Measurements from ENCODE around the gene XRRA1.

DNA sequence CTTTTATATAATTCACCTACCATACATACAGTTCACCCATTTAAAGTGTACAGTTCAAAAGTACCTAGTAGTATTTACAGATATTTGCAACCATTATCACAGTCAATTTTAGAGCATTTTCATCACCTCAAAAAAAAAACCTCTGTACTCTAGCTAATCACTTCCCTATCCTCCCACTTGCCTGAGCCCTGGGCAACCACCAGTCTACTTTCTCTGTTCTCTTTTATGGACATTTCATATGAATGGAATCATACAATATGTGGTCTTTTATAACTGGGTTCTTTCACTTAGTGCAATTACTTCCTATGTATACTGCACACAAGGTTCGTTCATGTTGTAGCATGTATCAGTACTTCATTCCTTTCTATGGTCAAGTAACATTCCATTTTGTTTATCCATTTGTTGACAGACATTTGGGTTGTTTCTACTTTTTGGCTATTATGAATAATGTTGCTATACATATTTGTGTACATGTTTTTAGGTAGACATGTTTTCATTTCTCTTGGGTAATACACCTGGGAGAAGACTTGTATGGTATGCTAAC lies 22.0 kb upstream of the XRRA1 start:
- no peak for TF ChIP-seq ZNF530 (tag by site-specific recombination; IDR thresholded peaks at IDR 0.05; ENCODE audit: low read depth)
- TF ChIP-seq, protein P1, sequence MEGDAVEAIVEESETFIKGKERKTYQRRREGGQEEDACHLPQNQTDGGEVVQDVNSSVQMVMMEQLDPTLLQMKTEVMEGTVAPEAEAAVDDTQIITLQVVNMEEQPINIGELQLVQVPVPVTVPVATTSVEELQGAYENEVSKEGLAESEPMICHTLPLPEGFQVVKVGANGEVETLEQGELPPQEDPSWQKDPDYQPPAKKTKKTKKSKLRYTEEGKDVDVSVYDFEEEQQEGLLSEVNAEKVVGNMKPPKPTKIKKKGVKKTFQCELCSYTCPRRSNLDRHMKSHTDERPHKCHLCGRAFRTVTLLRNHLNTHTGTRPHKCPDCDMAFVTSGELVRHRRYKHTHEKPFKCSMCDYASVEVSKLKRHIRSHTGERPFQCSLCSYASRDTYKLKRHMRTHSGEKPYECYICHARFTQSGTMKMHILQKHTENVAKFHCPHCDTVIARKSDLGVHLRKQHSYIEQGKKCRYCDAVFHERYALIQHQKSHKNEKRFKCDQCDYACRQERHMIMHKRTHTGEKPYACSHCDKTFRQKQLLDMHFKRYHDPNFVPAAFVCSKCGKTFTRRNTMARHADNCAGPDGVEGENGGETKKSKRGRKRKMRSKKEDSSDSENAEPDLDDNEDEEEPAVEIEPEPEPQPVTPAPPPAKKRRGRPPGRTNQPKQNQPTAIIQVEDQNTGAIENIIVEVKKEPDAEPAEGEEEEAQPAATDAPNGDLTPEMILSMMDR (tag by site-specific recombination; IDR thresholded peaks at IDR 0.05) = no peak
- no peak for TF ChIP-seq GLI4 (tag by site-specific recombination; IDR thresholded peaks at IDR 0.05)
- no peak for TF ChIP-seq ELK4 (IDR thresholded peaks at IDR 0.05; ENCODE audit: borderline replicate concordance, low read depth, low read length)
- TF ChIP-seq ZNF580 (tag by site-specific recombination; IDR thresholded peaks at IDR 0.05) = no peak
- TF ChIP-seq, protein P2, sequence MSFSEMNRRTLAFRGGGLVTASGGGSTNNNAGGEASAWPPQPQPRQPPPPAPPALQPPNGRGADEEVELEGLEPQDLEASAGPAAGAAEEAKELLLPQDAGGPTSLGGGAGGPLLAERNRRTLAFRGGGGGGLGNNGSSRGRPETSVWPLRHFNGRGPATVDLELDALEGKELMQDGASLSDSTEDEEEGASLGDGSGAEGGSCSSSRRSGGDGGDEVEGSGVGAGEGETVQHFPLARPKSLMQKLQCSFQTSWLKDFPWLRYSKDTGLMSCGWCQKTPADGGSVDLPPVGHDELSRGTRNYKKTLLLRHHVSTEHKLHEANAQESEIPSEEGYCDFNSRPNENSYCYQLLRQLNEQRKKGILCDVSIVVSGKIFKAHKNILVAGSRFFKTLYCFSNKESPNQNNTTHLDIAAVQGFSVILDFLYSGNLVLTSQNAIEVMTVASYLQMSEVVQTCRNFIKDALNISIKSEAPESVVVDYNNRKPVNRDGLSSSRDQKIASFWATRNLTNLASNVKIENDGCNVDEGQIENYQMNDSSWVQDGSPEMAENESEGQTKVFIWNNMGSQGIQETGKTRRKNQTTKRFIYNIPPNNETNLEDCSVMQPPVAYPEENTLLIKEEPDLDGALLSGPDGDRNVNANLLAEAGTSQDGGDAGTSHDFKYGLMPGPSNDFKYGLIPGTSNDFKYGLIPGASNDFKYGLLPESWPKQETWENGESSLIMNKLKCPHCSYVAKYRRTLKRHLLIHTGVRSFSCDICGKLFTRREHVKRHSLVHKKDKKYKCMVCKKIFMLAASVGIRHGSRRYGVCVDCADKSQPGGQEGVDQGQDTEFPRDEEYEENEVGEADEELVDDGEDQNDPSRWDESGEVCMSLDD (tag by site-specific recombination; IDR thresholded peaks at IDR 0.05) = no peak
- no peak for TF ChIP-seq TCF7L2 (IDR thresholded peaks at IDR 0.05; ENCODE audit: borderline replicate concordance, low read depth, low read length)
- no peak for TF ChIP-seq YY1 (tag by site-specific recombination; IDR thresholded peaks at IDR 0.05)
- TF ChIP-seq REPIN1 (tag by site-specific recombination; IDR thresholded peaks at IDR 0.05; ENCODE audit: low read depth) = no peak
- no peak for TF ChIP-seq KLF9 (tag by site-specific recombination; IDR thresholded peaks at IDR 0.05; ENCODE audit: low read depth)
- no peak for TF ChIP-seq ZNF19 (tag by site-specific recombination; IDR thresholded peaks at IDR 0.05; ENCODE audit: low read depth)
- no peak for TF ChIP-seq ZFP41 (tag by site-specific recombination; IDR thresholded peaks at IDR 0.05; ENCODE audit: borderline replicate concordance)
- no peak for TF ChIP-seq ZNF302 (tag by site-specific recombination; IDR thresholded peaks at IDR 0.05; ENCODE audit: low read depth)

All from HEK293 (cell line).